PC-9 (cell line): ENCODE measurements around the gene ARHGEF28. TPM values are rescaled to one million over a fixed set of nuclear protein-coding genes. Genes with fewer than 3 reads are reported as not detected.

Experiments used
- BruUV-seq: library from RNA; stranded (reverse); fragments of 400-500 nt; replicated peaks from 2 replicates; lab custom pipeline; 2021; lab: Mats Ljungman, UMichigan
- CTCF ChIA-PET: fragments of 300-600 bp; sonication (Branson Sonifier 250); formaldehyde crosslinking; loops from one replicate; lab custom pipeline; 2022; ENCODE audit warnings: antibody characterized with exemption; lab: Charles Lee
- POLR2A ChIA-PET: fragments of 300-600 bp; sonication (Branson Sonifier 250); formaldehyde crosslinking; loops from one replicate; lab custom pipeline; 2022; ENCODE audit warnings: antibody characterized with exemption; ENCODE audit not compliant: unreplicated experiment; lab: Charles Lee
- DNase-seq, 2 experiments: peaks; one replicate each; pipeline versions ENCODE4 v3.0.0 to v3.0.0-alpha.2; 2015 to 2022; ENCODE audit warnings: mixed read lengths in 1 of 2
- H2AFZ ChIP-seq: fragments of 200-600 bp; sonication (generic); 2 replicates; pipeline ENCODE4 v1.8.1; 2017; ENCODE audit warnings: antibody characterized with exemption
- H3F3A ChIP-seq: fragments of 200-600 bp; sonication (generic); 2 replicates; pipeline ENCODE4 v1.8.1; 2017; ENCODE audit warnings: antibody characterized with exemption, mild to moderate bottlenecking, low read depth; ENCODE audit not compliant: insufficient read depth
- H3K27ac ChIP-seq: fragments of 200-600 bp; sonication (generic); 2 replicates; pipeline ENCODE4 v1.6.1; 2016; ENCODE audit warnings: mixed run types
- H3K27me3 ChIP-seq: fragments of 200-600 bp; sonication (generic); 2 replicates; pipeline ENCODE4 v1.6.1; 2016; ENCODE audit warnings: low read depth, mixed run types; ENCODE audit not compliant: insufficient read depth
- H3K36me3 ChIP-seq: fragments of 200-600 bp; sonication (generic); 2 replicates; pipeline ENCODE4 v1.6.1; 2016; ENCODE audit warnings: low read depth, mixed run types
- H3K4me1 ChIP-seq: fragments of 200-600 bp; sonication (generic); replicated peaks from 2 replicates; pipeline ENCODE4 v1.6.1; 2016; ENCODE audit warnings: mixed run types; ENCODE audit not compliant: insufficient read depth
- H3K4me2 ChIP-seq: fragments of 200-600 bp; sonication (generic); 2 replicates; pipeline ENCODE4 v1.6.1; 2017; ENCODE audit warnings: mixed run types
- H3K4me3 ChIP-seq: fragments of 200-600 bp; sonication (generic); 2 replicates; pipeline ENCODE4 v1.6.1; 2016; ENCODE audit warnings: mixed run types
- H3K79me2 ChIP-seq: fragments of 200-600 bp; sonication (generic); 2 replicates; pipeline ENCODE4 v1.6.1; 2017; ENCODE audit warnings: low read depth, mixed run types
- H3K9me2 ChIP-seq: fragments of 200-600 bp; sonication (generic); 2 replicates; pipeline ENCODE4 v1.8.1; 2017; ENCODE audit warnings: mild to moderate bottlenecking; ENCODE audit not compliant: insufficient read depth
- H3K9me3 ChIP-seq: fragments of 200-600 bp; sonication (generic); 2 replicates; pipeline ENCODE4 v1.8.1; 2016; ENCODE audit warnings: low read depth; ENCODE audit not compliant: insufficient read depth
- H4K20me1 ChIP-seq: fragments of 200-600 bp; sonication (generic); 2 replicates; pipeline ENCODE4 v1.8.1; 2017; ENCODE audit not compliant: insufficient read depth
- EZH2 ChIP-seq: fragments of 200-600 bp; sonication (generic); IDR thresholded peaks from 2 replicates; pipeline ENCODE4 v1.8.0; 2017; ENCODE audit warnings: antibody characterized with exemption, low read depth
- intact Hi-C: fragments of 100-400 bp; cut with micrococcal nuclease; formaldehyde crosslinking; loops from one replicate; pipeline ENCODE4 v1.10.0; 2022; ENCODE audit not compliant: unreplicated experiment
- total RNA-seq: library from RNA; stranded (reverse); gene quantifications from 2 replicates; pipeline ENCODE4 v1.2.3, GENCODE V29; 2021
- TF ChIP-seq, protein P1 (sequence below): fragments of 200-600 bp; sonication (generic); conservative IDR thresholded peaks from 2 replicates; pipeline ENCODE4 v1.6.1; 2017; ENCODE audit warnings: mixed run types, antibody characterized with exemption, mild to moderate bottlenecking, moderate library complexity

Gene ARHGEF28
- total RNA-seq, 1 experiment from 2014 or later: 77.5 TPM

DNA sequence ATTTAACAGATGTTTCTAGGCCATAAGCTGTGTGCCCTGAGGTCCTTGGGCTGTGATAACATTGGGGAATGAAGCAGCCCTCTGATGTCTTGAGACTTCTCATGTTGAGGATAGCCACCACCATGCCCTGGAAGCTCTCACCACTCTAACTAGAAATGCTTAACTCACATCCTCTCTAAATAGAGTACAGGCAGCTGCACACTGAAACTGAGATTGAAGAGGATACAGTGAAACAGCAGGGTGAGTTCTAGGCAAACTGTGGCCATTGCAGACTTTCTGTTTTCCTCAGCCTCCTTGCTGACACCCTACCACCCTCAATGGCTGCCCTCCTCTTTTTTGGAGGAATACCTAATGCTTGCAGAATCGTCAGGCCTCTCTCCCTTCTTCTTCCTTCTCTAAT, 38.1 kb upstream of the ARHGEF28 start:
- no TSS peak for BruUV-seq
- Histone ChIP-seq H3K4me1 (peaks cover 16% of the 10 kb centered on the region), H3K9me3 (no peaks in the 10 kb centered on the region), H3K9me2 (no peaks in the 10 kb centered on the region), H3K4me3 (no peak overlapping the region), H3K79me2 (no peaks in the 10 kb centered on the region), H3F3A (peaks cover 14% of the 10 kb centered on the region; the same call in 1 of the 2 replicates), H3K27ac (no peak overlapping the region), H2AFZ (no peak overlapping the region), H4K20me1 (no peaks in the 10 kb centered on the region), H3K27me3 (no peaks in the 10 kb centered on the region), H3K36me3 (no peaks in the 10 kb centered on the region), H3K4me2 (no peak overlapping the region)
- CTCF ChIA-PET: no interaction called here
- POLR2A ChIA-PET: no interaction called here
- TF ChIP-seq EZH2: no peak
- TF ChIP-seq, protein P1, sequence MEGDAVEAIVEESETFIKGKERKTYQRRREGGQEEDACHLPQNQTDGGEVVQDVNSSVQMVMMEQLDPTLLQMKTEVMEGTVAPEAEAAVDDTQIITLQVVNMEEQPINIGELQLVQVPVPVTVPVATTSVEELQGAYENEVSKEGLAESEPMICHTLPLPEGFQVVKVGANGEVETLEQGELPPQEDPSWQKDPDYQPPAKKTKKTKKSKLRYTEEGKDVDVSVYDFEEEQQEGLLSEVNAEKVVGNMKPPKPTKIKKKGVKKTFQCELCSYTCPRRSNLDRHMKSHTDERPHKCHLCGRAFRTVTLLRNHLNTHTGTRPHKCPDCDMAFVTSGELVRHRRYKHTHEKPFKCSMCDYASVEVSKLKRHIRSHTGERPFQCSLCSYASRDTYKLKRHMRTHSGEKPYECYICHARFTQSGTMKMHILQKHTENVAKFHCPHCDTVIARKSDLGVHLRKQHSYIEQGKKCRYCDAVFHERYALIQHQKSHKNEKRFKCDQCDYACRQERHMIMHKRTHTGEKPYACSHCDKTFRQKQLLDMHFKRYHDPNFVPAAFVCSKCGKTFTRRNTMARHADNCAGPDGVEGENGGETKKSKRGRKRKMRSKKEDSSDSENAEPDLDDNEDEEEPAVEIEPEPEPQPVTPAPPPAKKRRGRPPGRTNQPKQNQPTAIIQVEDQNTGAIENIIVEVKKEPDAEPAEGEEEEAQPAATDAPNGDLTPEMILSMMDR: no peak
- intact Hi-C loops: no loop called here
- DNase-seq: no peak

DNA sequence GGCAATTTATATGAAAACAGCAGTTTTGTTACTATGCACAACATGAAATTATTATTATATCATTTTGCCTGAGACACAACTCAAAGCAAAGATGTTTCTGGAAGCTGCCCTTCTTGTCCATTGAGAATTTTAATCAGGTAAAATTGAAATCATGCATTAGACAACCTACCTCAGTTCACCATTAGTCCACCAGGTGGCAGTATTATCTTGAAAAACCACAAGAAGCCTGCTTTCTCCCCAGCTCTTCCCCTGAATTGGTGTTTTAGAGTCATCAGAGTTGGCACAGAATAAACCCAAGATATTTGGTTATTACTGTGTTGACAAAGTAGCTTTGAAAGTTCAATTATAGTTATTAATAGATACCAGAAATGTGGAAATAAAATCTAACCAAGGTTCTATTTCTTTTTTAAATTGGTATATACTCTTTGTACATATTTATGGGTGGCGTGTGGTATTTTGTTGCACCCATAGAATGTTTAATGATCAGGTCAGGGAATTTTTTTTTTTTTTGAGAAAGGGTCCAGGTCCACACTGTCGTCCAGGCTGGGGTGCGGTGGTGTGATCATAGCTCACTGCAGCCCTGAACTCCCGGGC, 34.8 kb upstream of the ARHGEF28 start:
- Histone ChIP-seq H3F3A (peaks cover 14% of the 10 kb centered on the region; the same call in 1 of the 2 replicates), H3K4me1 (peaks cover 17% of the 10 kb centered on the region), H3K36me3 (no peaks in the 10 kb centered on the region), H3K27me3 (no peaks in the 10 kb centered on the region), H3K27ac (no peak overlapping the region), H3K9me2 (no peaks in the 10 kb centered on the region; the same call in 1 of the 2 replicates), H3K4me2 (0 out of 2 replicates have a peak overlapping the region, but pooled peaks have one; percentile 5), H3K9me3 (no peaks in the 10 kb centered on the region), H4K20me1 (no peaks in the 10 kb centered on the region), H3K4me3 (no peak overlapping the region), H3K79me2 (no peaks in the 10 kb centered on the region), H2AFZ (no peak overlapping the region)
- no TSS peak for BruUV-seq
- CTCF ChIA-PET: interaction anchor here (0.5 to 1.7 kb wide), 8 partner anchors 42 to 1022 kb away, joined by 3 to 7 read pairs (median 4); no protein-coding TSS in a partner anchor
- TF ChIP-seq EZH2: no peak
- TF ChIP-seq, protein P1: peak; percentile 94
- peak; percentile 42 to 71 for DNase-seq
- POLR2A ChIA-PET: interaction anchor here (0.7 kb wide), 3 partner anchors 38 to 909 kb away, joined by 3 to 4 read pairs (median 4); no protein-coding TSS in a partner anchor
- intact Hi-C loops: loop anchor here (1.0 to 10.0 kb wide), 4 partner anchors 64 to 1058 kb away; no protein-coding TSS in a partner anchor

DNA sequence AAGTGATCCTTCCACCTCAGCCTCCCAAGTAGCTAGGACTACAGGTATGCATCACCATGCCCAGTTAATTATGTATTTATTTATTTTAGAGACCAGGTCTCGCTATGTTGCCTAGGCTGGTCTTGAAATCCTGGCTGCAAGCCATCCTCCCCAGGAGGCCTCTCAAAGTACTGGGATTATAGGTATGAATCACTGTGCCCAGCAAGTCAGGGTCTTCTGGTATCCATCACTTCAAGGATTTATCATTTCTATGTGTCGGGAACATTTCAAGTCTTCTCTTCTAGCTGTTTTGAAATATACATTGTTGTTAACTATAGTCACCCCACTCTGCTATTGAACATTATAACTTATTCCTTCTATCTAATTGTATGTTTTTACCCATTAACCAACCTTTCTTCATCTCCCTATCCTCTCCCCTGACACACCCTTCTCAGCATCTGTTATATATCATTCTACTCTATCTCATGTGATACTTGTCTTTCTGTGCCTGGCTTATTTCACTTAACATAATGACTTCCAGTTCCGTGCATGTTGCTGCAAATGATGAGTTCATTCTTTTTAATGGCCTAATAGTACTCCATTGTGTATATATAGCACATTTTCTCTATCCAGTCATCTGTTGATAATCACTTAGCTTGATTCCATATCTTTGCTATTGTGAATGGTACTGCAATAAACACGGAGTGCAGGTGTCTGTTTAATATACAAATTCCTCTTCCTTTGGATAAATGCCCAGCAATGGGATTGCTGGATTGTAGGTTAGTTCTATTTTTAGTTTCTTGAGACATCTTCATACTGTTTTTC, 34.1 kb upstream of the ARHGEF28 start:
- peaks cover 17% of the 10 kb centered on the region for H3K4me1 ChIP-seq
- DNase-seq: peak in 1 of 2 experiments; percentile 73
- no TSS peak for BruUV-seq
- H3K79me2 ChIP-seq: no peaks in the 10 kb centered on the region
- H3K4me3 ChIP-seq: no peak overlapping the region
- H4K20me1 ChIP-seq: no peaks in the 10 kb centered on the region
- 0 out of 2 replicates have a peak overlapping the region, but pooled peaks have one; percentile 5 for H3K4me2 ChIP-seq
- H2AFZ ChIP-seq: no peak overlapping the region
- H3K9me3 ChIP-seq: no peaks in the 10 kb centered on the region
- POLR2A ChIA-PET: interaction anchor here (0.7 kb wide), 3 partner anchors 37 to 51 kb away, joined by 3 to 4 read pairs (median 3); no protein-coding TSS in a partner anchor
- no peak overlapping the region for H3K27ac ChIP-seq
- no peak for TF ChIP-seq EZH2
- TF ChIP-seq, protein P1: no peak
- intact Hi-C loops: loop anchor here (1.0 to 10.0 kb wide), 5 partner anchors 63 to 1057 kb away; no protein-coding TSS in a partner anchor
- H3K36me3 ChIP-seq: no peaks in the 10 kb centered on the region
- CTCF ChIA-PET: interaction anchor here (0.6 to 1.7 kb wide), 7 partner anchors 77 to 209 kb away, joined by 3 to 7 read pairs (median 3); no protein-coding TSS in a partner anchor
- peaks cover 14% of the 10 kb centered on the region; the same call in 1 of the 2 replicates for H3F3A ChIP-seq
- no peaks in the 10 kb centered on the region for H3K27me3 ChIP-seq
- no peaks in the 10 kb centered on the region; the same call in 1 of the 2 replicates for H3K9me2 ChIP-seq
